Uterus (tissue), 2 donors: ENCODE measurements around the gene MINDY4.

ENCODE experiments used
- CTCF ChIP-seq, 4 experiments: fragments of 200-600 bp in 2 of 4; fragments of 450-650 bp in 2 of 4; sonication (generic) in 2 of 4; IDR thresholded peaks; one replicate each; pipeline ENCODE4 v1.5.1; 2016 to 2019; ENCODE audit warnings: antibody characterized with exemption in 4 of 4, mild to moderate bottlenecking in 2 of 4, moderate library complexity in 1 of 4
- POLR2A ChIP-seq, 2 donors: fragments of 450-650 bp; IDR thresholded peaks; one replicate each; pipeline ENCODE4 v1.6.1; 2016; ENCODE audit warnings: antibody characterized with exemption in 2 of 2, mild to moderate bottlenecking in 1 of 2, moderate library complexity in 1 of 2

GRCh38 chr7:30914596-30914995 is 143.4 kb downstream of the MINDY4 start:
- TF ChIP-seq POLR2A (IDR thresholded peaks at IDR 0.05), result no peak
- no peak for TF ChIP-seq CTCF (IDR thresholded peaks at IDR 0.05)
